Neuron (in vitro differentiated cells): ENCODE measurements around the gene RUNX2.

Experiments used
- H2AFZ ChIP-seq: one replicate; pipeline ENCODE4 v1.6.1; 2013; ENCODE audit warnings: low read depth, mild to moderate bottlenecking, inconsistent platforms, low read length, moderate library complexity
- H3K27me3 ChIP-seq: one replicate; pipeline ENCODE4 v1.6.1; 2013; ENCODE audit warnings: low read length; ENCODE audit not compliant: insufficient read depth
- H3K36me3 ChIP-seq: one replicate; pipeline ENCODE4 v1.6.1; 2013; ENCODE audit warnings: low read length; ENCODE audit not compliant: insufficient read depth
- H3K4me1 ChIP-seq: one replicate; pipeline ENCODE4 v1.6.1; 2013; ENCODE audit warnings: low read length; ENCODE audit not compliant: insufficient read depth
- H3K4me3 ChIP-seq: 2 replicates; pipeline ENCODE4 v1.5.1; 2013; ENCODE audit warnings: mild to moderate bottlenecking, low read length, moderate library complexity
- H3K9me3 ChIP-seq: one replicate; pipeline ENCODE4 v1.6.1; 2013; ENCODE audit warnings: low read length

The RUNX2 gene

DNA sequence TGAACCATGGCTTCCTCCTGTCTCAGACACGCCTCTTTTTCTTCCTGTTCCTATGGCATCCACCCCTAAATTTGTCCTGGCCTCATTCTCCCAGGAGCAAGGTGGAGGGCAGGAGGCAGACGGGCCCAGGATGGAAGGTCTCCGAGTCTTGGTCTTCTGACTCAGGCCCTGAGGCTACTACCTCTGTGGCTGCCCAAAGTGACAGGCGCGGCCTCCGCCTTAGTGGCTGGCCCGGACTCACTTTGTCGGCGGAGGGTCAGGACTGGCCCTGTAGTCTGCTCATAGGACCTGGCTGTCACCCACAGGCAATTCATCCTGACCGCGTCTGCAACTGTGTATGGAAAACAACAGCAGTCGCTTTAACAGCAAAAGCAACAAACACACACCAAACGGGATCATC is 312.7 kb downstream of the RUNX2 start:
- H3K27me3 ChIP-seq: no peaks in the 10 kb centered on the region
- H3K36me3 ChIP-seq: no peaks in the 10 kb centered on the region
- no peaks in the 10 kb centered on the region for H3K4me1 ChIP-seq
- H2AFZ ChIP-seq: no peak overlapping the region
- no peak overlapping the region for H3K4me3 ChIP-seq
- H3K9me3 ChIP-seq: no peaks in the 10 kb centered on the region

DNA sequence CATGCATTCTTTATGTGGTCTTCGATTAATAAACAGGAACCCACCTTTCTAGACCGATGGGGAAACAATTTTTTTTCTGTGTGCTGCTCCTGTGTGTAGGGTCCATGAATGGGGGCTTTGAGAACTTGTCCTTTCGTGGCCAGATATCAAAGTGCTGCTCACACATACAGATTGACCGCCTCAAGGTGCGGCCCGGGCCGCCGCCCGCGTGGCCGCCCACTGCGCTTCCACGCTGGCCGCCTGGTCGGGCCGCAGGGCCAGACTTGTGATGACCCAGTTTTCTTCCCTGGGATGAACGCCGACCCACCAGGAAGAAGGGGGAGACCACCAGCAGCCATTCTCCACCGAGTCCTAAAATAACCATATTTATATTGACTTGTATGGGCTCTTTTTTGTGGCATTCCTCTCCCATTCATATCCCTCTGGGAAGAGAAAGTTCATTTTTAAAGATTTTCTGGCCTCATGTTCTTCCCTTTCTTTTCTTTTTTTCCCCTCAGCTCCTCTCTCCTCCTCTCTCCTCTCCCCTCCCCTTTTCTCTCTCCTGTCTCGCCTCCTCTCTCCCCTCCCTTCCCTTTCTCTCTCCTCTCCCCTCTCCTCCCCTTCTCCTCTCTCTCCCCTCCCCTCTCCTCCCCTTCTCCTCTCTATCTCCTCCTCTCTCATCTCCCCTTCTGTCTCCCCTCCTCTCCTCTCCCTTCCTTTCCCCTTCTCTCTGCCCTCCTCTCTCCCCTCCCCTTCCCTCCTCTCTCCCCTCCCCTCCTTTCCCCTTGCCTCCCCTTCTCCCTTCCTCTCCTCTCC is 314.4 kb downstream of the RUNX2 start:
- Histone ChIP-seq H3K4me1 (no peaks in the 10 kb centered on the region), H3K9me3 (no peaks in the 10 kb centered on the region), H3K4me3 (no peak overlapping the region)

DNA sequence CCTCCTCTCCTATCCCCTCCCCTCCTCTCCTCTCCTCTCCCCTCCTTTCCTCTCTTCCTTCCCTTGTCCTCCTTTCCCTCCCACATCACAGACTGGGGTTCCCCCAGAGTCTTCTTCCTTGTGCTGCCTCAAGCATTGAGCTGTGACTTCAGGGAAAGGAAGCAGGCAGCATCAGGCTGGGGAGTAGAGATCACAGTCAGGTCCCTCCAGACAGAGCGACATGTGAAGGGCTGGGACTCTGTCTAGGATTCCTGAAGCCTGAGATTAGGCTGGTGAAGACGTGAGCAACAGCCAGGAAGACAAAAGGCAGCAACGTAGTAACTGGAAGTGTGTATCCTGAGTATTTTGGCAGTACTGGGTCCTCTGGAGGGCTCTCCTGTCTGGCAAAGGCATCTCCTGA is 315.0 kb downstream of the RUNX2 start:
- Histone ChIP-seq H3K4me1 (no peaks in the 10 kb centered on the region), H3K4me3 (no peak overlapping the region), H3K27me3 (no peaks in the 10 kb centered on the region), H3K36me3 (no peaks in the 10 kb centered on the region), H2AFZ (no peak overlapping the region), H3K9me3 (no peaks in the 10 kb centered on the region)

More for the DNA sequence above, 314.4 kb downstream of the RUNX2 start:
- Histone ChIP-seq H3K27me3 (no peaks in the 10 kb centered on the region), H2AFZ (no peak overlapping the region), H3K36me3 (no peaks in the 10 kb centered on the region)

DNA sequence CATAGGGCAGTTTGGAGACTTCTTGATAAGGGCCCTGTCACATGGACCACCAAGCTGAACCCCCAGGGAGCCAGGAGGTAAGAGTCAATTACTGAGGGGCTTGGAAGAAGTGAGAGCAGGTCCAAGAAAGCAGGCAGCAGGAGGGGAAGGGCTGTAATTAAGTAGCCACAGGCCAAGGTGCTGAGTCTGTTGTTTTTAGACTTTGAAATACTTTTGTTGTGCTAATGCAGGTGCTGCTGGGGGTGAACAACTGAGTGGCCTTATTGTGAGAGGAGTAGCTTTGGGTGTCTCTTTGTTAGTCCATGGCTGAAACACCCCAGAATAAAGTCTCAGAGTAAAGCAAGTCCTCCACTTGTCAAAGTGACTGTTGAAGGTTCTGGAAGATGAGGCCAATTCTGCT is 316.6 kb downstream of the RUNX2 start:
- Histone ChIP-seq H3K4me1 (no peaks in the 10 kb centered on the region), H2AFZ (no peak overlapping the region), H3K9me3 (no peaks in the 10 kb centered on the region), H3K36me3 (no peaks in the 10 kb centered on the region), H3K27me3 (no peaks in the 10 kb centered on the region), H3K4me3 (no peak overlapping the region)

DNA sequence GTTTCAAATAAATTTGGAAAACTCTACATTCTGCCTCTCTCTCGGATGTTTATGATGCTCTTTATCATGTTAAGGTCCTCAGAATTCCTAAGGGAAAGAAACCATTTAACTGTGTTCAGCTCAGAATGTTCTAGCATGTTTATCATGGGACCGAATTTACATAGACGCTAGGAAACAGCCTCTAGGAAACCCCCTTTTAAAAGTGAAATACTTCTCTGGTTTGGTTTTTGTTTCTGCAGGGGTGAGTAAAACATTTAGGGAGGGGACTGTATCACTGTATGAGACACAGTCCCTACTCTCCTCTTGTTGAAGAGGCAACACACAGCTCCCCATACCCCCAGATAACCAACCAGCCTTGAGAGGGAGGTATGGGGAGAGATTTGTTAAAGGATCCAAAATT is 317.2 kb downstream of the RUNX2 start:
- Histone ChIP-seq H3K4me3 (no peak overlapping the region), H2AFZ (no peak overlapping the region), H3K9me3 (no peaks in the 10 kb centered on the region), H3K4me1 (no peaks in the 10 kb centered on the region), H3K36me3 (no peaks in the 10 kb centered on the region), H3K27me3 (no peaks in the 10 kb centered on the region)

DNA sequence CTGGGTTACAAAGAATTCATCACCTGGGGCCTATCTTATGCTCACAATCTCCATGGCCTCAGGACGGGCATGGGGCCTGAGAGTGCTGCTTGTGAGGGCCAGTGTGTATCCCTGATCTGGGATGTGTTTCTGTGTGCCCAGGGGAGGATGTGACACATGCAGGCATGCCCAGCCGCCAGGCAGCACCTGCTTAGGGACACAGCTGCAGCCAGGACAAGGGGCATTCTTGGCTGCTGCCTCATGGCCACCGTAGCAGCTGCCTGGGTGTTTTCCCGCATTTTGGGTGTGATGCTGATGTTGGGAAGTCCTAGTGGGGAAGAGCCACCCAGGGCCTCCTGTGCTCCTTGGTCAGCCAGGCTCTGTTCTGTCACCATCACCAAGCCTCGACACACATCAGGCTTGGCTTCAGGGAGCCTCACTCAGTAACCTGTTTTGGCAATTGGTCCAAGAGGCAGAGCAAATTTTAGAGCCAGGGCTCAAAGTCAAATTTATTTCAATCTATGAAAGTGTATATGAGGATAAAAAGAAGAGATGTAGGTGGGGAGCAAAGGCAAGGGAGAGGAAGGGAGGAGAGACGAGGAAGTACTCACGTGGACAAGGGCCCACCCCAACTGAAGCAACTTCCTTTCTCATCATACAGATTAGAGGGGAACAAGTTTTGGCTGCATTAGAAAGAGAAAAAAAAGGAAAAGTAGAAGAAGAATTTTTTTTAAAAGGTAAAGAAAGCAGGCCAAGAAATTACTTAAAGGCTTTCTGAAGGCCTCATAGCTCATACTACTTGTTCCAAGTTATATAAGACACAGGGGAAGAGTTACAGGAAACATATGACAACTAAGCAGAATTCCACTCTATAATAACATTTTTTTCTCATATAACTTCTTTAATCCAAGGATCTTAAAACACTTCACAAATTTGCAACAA is 319.5 kb downstream of the RUNX2 start:
- Histone ChIP-seq H2AFZ (no peak overlapping the region), H3K9me3 (no peaks in the 10 kb centered on the region), H3K4me3 (no peak overlapping the region), H3K36me3 (no peaks in the 10 kb centered on the region), H3K4me1 (no peaks in the 10 kb centered on the region), H3K27me3 (no peaks in the 10 kb centered on the region)

DNA sequence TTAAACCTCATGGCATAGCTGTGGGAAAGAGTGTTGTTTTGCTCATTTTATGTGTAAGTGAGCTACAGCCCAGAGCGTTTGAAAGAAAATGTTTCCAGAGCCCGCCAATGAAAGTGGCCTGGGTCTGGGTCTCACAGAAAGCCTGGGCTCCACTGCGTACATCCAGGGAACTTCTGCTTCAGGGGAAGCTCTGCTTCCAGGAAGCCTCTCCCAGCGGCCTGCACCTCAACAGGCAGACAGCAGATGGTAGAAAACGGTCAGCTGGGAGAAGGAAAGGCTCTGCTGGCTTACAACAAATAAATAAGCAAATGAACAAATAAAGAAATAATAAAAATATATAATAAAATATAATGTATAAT is 320.1 kb downstream of the RUNX2 start:
- no peaks in the 10 kb centered on the region for H3K36me3 ChIP-seq
- no peaks in the 10 kb centered on the region for H3K27me3 ChIP-seq
- H2AFZ ChIP-seq: no peak overlapping the region
- no peaks in the 10 kb centered on the region for H3K4me1 ChIP-seq
- no peaks in the 10 kb centered on the region for H3K9me3 ChIP-seq
- H3K4me3 ChIP-seq: no peak overlapping the region

DNA sequence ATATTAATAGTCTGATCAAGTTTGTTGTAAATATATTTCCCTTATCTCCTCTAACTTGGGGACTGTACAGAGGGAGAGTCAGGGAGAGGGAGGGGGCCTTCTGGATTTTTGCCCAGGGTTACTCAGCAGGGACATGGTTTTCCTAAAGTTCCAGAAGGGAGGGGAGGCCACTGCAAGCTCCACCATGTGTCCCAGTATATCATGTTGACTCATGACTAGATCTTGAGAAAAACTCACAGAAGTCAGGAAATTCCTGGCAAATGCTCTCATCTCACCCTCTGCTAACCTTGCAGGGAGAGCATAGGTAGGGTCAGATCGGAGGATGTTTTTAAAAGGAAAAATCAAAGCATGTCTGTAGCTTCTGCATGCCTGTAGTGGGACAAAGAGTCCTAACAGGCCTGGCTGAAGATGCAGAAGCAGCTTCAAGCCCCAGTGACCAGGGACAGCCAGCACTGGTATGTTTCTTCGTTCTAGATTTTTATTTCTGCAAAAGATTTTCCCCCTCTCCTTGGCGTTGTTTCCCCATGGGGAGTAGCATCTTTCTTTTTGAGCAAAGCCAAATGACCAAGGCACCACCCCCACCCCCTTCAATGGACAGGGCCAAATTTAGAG is 322.5 kb downstream of the RUNX2 start:
- H3K27me3 ChIP-seq: no peaks in the 10 kb centered on the region
- H3K36me3 ChIP-seq: no peaks in the 10 kb centered on the region
- H3K4me1 ChIP-seq: peaks cover 2% of the 10 kb centered on the region
- H2AFZ ChIP-seq: no peak overlapping the region
- no peaks in the 10 kb centered on the region for H3K9me3 ChIP-seq
- H3K4me3 ChIP-seq: no peak overlapping the region

DNA sequence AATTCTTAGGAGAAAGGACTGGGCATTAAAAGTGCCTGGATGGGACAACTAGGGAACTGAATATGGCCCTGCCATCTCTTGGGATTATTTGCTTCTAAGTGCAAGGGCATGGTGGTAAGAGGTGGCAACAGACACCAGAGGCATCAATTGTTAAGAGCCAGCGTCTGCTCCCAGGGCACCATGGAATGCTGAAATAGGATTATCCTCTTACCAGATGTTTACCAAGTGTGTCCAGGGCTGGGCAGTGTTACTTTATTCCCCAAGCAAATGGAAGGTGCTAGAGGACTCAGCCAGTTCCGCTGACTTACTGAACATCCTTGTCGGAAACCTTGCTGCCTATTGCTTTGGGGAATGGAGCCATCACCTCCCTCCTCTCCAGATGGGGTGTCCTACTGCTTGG is 323.2 kb downstream of the RUNX2 start:
- Histone ChIP-seq H3K4me1 (peaks cover 6% of the 10 kb centered on the region), H3K27me3 (no peaks in the 10 kb centered on the region), H3K4me3 (no peak overlapping the region), H3K9me3 (no peaks in the 10 kb centered on the region), H3K36me3 (no peaks in the 10 kb centered on the region), H2AFZ (no peak overlapping the region)

DNA sequence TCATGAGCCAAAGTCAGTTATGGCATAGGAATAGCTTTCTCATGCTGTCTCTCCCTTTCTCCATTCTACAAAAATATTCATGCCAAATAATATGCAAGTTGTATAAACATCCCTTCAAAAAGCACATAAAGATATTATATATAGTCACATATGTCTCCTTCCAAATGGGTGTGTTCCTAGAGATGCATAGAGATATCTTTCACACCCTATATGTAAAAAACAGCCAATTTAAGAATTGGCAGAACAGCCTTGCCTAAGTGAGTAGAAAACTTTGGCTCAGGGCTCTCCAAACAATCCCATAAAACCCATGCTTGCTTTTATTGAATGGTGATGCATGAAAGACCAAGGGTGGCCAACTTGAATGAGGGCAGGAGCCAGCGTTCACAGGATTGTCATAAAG is 324.3 kb downstream of the RUNX2 start:
- Histone ChIP-seq H3K4me1 (peaks cover 6% of the 10 kb centered on the region), H3K4me3 (no peak overlapping the region), H2AFZ (no peak overlapping the region), H3K27me3 (no peaks in the 10 kb centered on the region), H3K36me3 (no peaks in the 10 kb centered on the region), H3K9me3 (no peaks in the 10 kb centered on the region)

DNA sequence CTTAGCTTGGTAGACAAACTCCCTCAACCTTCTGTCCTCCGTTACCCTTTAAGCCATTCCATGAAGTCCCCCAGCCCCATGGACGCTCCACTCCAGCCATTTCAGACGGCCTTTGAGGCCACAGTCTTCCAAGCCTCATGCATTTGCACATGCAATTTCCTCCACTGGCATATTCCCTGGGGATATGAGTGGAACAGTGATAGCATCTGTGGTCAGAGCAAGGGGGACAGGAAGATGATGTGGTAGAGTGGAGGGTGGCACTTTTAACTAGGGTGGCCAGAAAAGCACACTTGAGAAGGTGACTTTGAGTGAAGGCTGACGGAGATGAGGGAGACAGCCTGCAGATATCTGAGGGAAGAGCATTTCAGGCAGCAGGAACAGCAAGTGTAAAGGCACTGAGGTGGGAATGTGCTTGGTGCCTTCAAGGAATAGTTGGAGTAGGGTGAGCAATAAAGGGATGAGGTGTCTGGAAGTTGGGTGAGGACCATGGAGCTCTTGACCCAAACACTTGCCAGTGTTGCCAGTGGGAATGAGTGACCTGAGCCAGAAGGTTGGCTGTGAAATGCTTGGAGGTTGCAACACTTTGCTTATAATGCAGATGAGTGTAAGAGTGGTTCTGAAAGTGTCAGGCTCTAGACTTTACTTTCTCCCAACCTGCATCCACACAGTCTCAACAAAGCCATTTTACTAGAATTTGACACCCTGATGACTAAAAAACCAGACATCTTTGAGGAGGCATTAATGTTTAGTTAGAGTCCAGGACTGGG is 325.2 kb downstream of the RUNX2 start:
- Histone ChIP-seq H2AFZ (no peak overlapping the region), H3K27me3 (no peaks in the 10 kb centered on the region), H3K9me3 (no peaks in the 10 kb centered on the region), H3K36me3 (no peaks in the 10 kb centered on the region), H3K4me3 (no peak overlapping the region), H3K4me1 (peaks cover 6% of the 10 kb centered on the region)

DNA sequence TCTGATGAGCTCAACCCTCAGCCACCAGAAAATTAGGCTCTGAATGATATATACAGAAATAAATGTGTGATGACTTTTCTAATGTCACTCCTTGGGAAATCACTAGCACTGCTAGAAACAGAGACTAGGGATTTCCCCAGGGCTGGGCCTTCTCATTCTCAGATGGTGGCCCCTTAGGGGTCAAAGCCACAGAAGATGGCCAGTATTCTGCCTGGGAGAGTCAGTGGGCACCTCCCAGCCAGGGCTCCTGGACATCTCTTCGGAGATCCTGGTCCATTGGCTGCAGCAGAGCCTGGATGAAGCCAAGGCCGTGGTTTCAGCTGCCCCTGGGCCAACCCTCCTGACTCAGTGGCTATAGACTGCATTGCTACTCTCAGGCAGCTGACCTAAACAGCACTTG is 326.5 kb downstream of the RUNX2 start:
- no peaks in the 10 kb centered on the region for H3K36me3 ChIP-seq
- H2AFZ ChIP-seq: no peak overlapping the region
- H3K4me3 ChIP-seq: no peak overlapping the region
- no peaks in the 10 kb centered on the region for H3K9me3 ChIP-seq
- H3K27me3 ChIP-seq: no peaks in the 10 kb centered on the region
- H3K4me1 ChIP-seq: peaks cover 6% of the 10 kb centered on the region
